ENCODE results near the gene KCNH2. TPM values are rescaled to one million over a fixed set of nuclear protein-coding genes. Genes with fewer than 3 reads are reported as not detected.

Gene KCNH2
- total and polyA plus RNA-seq, 10 donors = 0.67 to 5.1 (median 2.3) TPM

GRCh38 chr7:150989456-150989855, 11.3 kb upstream of the KCNH2 start:
- Histone ChIP-seq H3K27me3 (replicated peaks in 1 of 7) (peaks cover 0 to 44% (median 0%) of the 10 kb centered on the region in 7 donors), H3K4me3 (no peak overlapping the region), H3K9me3 (peaks cover 0 to 21% (median 16%) of the 10 kb centered on the region in 8 donors), H3K27ac (peak overlapping the region; percentile 49 to 89 (median 83)), H3K4me1 (peaks cover 11 to 80% (median 54%) of the 10 kb centered on the region in 6 donors), H3K36me3 (no peaks in the 10 kb centered on the region)
- intact Hi-C loops (cut with DNase I; ENCODE audit: low total_unique reads) = no loop called here
- no peak for DNase-seq
- TF ChIP-seq POLR2A (IDR thresholded peaks at IDR 0.05) (no peak), POLR2AphosphoS5 (IDR thresholded peaks at IDR 0.05) (no peak), CTCF (IDR thresholded peaks at IDR 0.05 in 8 of 11, conservative IDR thresholded peaks at IDR 0.05 in 3 of 11) (no peak)
- 34 to 76% (median 56%) methylated on average over 7 of the region's 7 CpGs for WGBS, 5 donors

- peaks cover 11 to 72% (median 48%) of the 10 kb centered on the region in 6 donors for H3K4me1 ChIP-seq
- intact Hi-C loops (cut with DNase I; ENCODE audit: low total_unique reads) = no loop called here
- 10 to 24% (median 10%) methylated on average over 12 to 31 of the region's 31 CpGs for WGBS, 5 donors
- no peaks in the 10 kb centered on the region for H3K36me3 ChIP-seq
- H3K4me3 ChIP-seq = peak overlapping the region in 2 of 8 donors; percentile 5 to 41
- peaks cover 0 to 21% (median 16%) of the 10 kb centered on the region in 8 donors for H3K9me3 ChIP-seq
- peak overlapping the region; percentile 49 to 89 (median 83) for H3K27ac ChIP-seq
- TF ChIP-seq CTCF (IDR thresholded peaks at IDR 0.05 in 8 of 11, conservative IDR thresholded peaks at IDR 0.05 in 3 of 11) (peak; percentile 64 to 94 (median 85)), POLR2AphosphoS5 (IDR thresholded peaks at IDR 0.05) (peak; percentile 77 to 81 (median 81)), POLR2A (IDR thresholded peaks at IDR 0.05) (no peak)
- peaks cover 0 to 52% (median 0%) of the 10 kb centered on the region in 7 donors for H3K27me3 ChIP-seq (replicated peaks in 1 of 7)
- peak; percentile 87 for DNase-seq
These were observed 10.4 kb upstream of the KCNH2 start for GRCh38 chr7:150988230-150989226.

- Histone ChIP-seq H3K27me3 (replicated peaks in 1 of 7) (peaks cover 0 to 69% (median 4%) of the 10 kb centered on the region in 7 donors), H3K4me1 (peaks cover 11 to 54% (median 39%) of the 10 kb centered on the region in 6 donors), H3K36me3 (no peaks in the 10 kb centered on the region), H3K4me3 (no peak overlapping the region), H3K9me3 (peaks cover 0 to 21% (median 16%) of the 10 kb centered on the region in 8 donors), H3K27ac (no peak overlapping the region)
- intact Hi-C loops (cut with DNase I; ENCODE audit: low total_unique reads) = loop anchor here (2.0 kb wide), 1 partner anchor 88 kb away; no protein-coding TSS in a partner anchor
- DNase-seq = no peak
- TF ChIP-seq POLR2AphosphoS5 (IDR thresholded peaks at IDR 0.05) (no peak), POLR2A (IDR thresholded peaks at IDR 0.05) (no peak), CTCF (IDR thresholded peaks at IDR 0.05 in 8 of 11, conservative IDR thresholded peaks at IDR 0.05 in 3 of 11) (no peak)
- WGBS, 5 donors = 58 to 71% (median 66%) methylated on average over 5 of the region's 5 CpGs
These were observed 8.4 kb upstream of the KCNH2 start for GRCh38 chr7:150986556-150986955.

GRCh38 chr7:150986099-150986512, 8.0 kb upstream of the KCNH2 start:
- intact Hi-C loops (cut with DNase I; ENCODE audit: low total_unique reads) = loop anchor here (2.0 kb wide), 1 partner anchor 87 kb away; no protein-coding TSS in a partner anchor
- no peak overlapping the region for H3K4me3 ChIP-seq
- H3K27ac ChIP-seq = no peak overlapping the region
- 8 to 13% (median 10%) methylated on average over 9 to 16 of the region's 16 CpGs for WGBS, 5 donors
- H3K27me3 ChIP-seq (replicated peaks in 1 of 7) = peaks cover 0 to 73% (median 8%) of the 10 kb centered on the region in 7 donors
- H3K36me3 ChIP-seq = no peaks in the 10 kb centered on the region
- DNase-seq = no peak
- peaks cover 0 to 16% (median 12%) of the 10 kb centered on the region in 8 donors for H3K9me3 ChIP-seq
- H3K4me1 ChIP-seq = peaks cover 9 to 50% (median 37%) of the 10 kb centered on the region in 6 donors
- peak in 10 of 11 experiments; percentile 31 to 83 (median 69) for TF ChIP-seq CTCF (IDR thresholded peaks at IDR 0.05 in 8 of 11, conservative IDR thresholded peaks at IDR 0.05 in 3 of 11)
- no peak for TF ChIP-seq POLR2AphosphoS5 (IDR thresholded peaks at IDR 0.05)
